ENCODE results near the gene STK10. TPM values are rescaled to one million over a fixed set of nuclear protein-coding genes. Genes with fewer than 3 reads are reported as not detected.

STK10 gene
- total and polyA plus RNA-seq, 2 experiments from 2014 or later = 7.5 to 17.8 TPM

GRCh38 chr5:172049226-172049796 lies 138.7 kb downstream of the STK10 start:
- no peaks in the 10 kb centered on the region for H4K20me1 ChIP-seq (replicated peaks; ENCODE audit: insufficient read depth)
- DNase-seq (ENCODE audit: low spot score) (peak; percentile 70), ATAC-seq (no peak)
- no peak overlapping the region for H2AFZ ChIP-seq
- no peaks in the 10 kb centered on the region; the same call in 1 of the 2 replicates for H3F3A ChIP-seq (replicated peaks; ENCODE audit: low read depth)
- no peak overlapping the region; the same call in 1 of the 2 replicates for H3K4me2 ChIP-seq
- H3K27ac ChIP-seq (ENCODE audit: low read depth) = no peak overlapping the region
- peaks cover 23% of the 10 kb centered on the region for H3K36me3 Mint-ChIP-seq (ENCODE audit: low read depth)
- peaks cover 2% of the 10 kb centered on the region; the same call in 1 of the 3 replicates for H3K9me3 Mint-ChIP-seq
- peaks cover 23% of the 10 kb centered on the region for H3K4me1 Mint-ChIP-seq
- no peaks in the 10 kb centered on the region for H3K79me2 ChIP-seq (replicated peaks; ENCODE audit: insufficient read depth)
- no peak overlapping the region for H3K27ac Mint-ChIP-seq
- H3K4me3 ChIP-seq = no peak overlapping the region
- peaks cover 7% of the 10 kb centered on the region for H3K27me3 Mint-ChIP-seq (ENCODE audit: insufficient read depth, low read depth, poor library complexity)
- peaks cover 7% of the 10 kb centered on the region; the same call in 1 of the 2 replicates for H3K36me3 ChIP-seq (ENCODE audit: insufficient read depth)
- H3K9me2 ChIP-seq (ENCODE audit: insufficient read depth) = no peaks in the 10 kb centered on the region
- no peak overlapping the region for H3K4me3 Mint-ChIP-seq
- no peaks in the 10 kb centered on the region for H3K27me3 ChIP-seq (ENCODE audit: insufficient read depth)
- peaks cover 17% of the 10 kb centered on the region for H3K4me1 ChIP-seq (ENCODE audit: insufficient read depth)
- TF ChIP-seq CTCF (conservative IDR thresholded peaks at IDR 0.05; ENCODE audit: low read depth in 2 of 2) = peak; percentile 14 to 24; a peak in 3 of 4 replicates
- TF ChIP-seq ZNF462 (CRISPR knock-in tag; IDR thresholded peaks at IDR 0.05) = no peak
- TF ChIP-seq JUNB (IDR thresholded peaks at IDR 0.05; ENCODE audit: unreplicated experiment) = no peak
